NCI-H146 treated with DMSO at 0.1 percent for 48 hours (cell line): ENCODE data around the gene PTGIS.
A peak's percentile ranks its signal among the peaks of the same experiment; 100 is the strongest.

Experiments
- DNase-seq: peaks from one replicate; lab custom pipeline; 2025; ENCODE audit not compliant: unreplicated experiment; lab: John Stamatoyannopoulos, UW

Gene PTGIS

GRCh38 chr20:49560646-49561045, 7.3 kb downstream of the PTGIS start:
- DNase-seq, result no peak

GRCh38 chr20:49560186-49560585, 7.8 kb downstream of the PTGIS start:
- no peak for DNase-seq

GRCh38 chr20:49559411-49560081, 8.4 kb downstream of the PTGIS start:
- DNase-seq, result no peak

- no peak for DNase-seq
Measured at GRCh38 chr20:49558826-49559225, 9.1 kb downstream of the PTGIS start.

GRCh38 chr20:49557449-49557848, 10.5 kb downstream of the PTGIS start:
- no peak for DNase-seq

GRCh38 chr20:49556621-49557020, 11.3 kb downstream of the PTGIS start:
- DNase-seq, result no peak

GRCh38 chr20:49549801-49550551, 18.0 kb downstream of the PTGIS start:
- no peak for DNase-seq

- no peak for DNase-seq
Measured at GRCh38 chr20:49548371-49548947, 19.5 kb downstream of the PTGIS start.

GRCh38 chr20:49545572-49545971, 22.4 kb downstream of the PTGIS start:
- no peak for DNase-seq

GRCh38 chr20:49544535-49544934, 23.4 kb downstream of the PTGIS start:
- no peak for DNase-seq

- no peak for DNase-seq
Measured at GRCh38 chr20:49543858-49544437, 24.0 kb downstream of the PTGIS start.

GRCh38 chr20:49543071-49543857, 24.7 kb downstream of the PTGIS start:
- no peak for DNase-seq

GRCh38 chr20:49542514-49542991, 25.4 kb downstream of the PTGIS start:
- DNase-seq, result no peak

- peak; percentile 55 for DNase-seq
Measured at GRCh38 chr20:49541733-49542513, 26.0 kb downstream of the PTGIS start.

- DNase-seq, result no peak
Measured at GRCh38 chr20:49540687-49541435, 27.1 kb downstream of the PTGIS start.

GRCh38 chr20:49540232-49540620, 27.7 kb downstream of the PTGIS start:
- DNase-seq, result no peak

GRCh38 chr20:49539481-49540231, 28.3 kb downstream of the PTGIS start:
- DNase-seq, result peak; percentile 58

GRCh38 chr20:49538950-49539349, 29.0 kb downstream of the PTGIS start:
- DNase-seq, result no peak

GRCh38 chr20:49534255-49534712, 33.7 kb downstream of the PTGIS start:
- peak; percentile 21 for DNase-seq
